Inflammatory macrophage treated with lipopolysaccharide for 1 hour (primary cell): ENCODE measurements around the gene ANKMY2.
"Not testable (repeated sequence)": the region's sequence is repeated elsewhere in the genome, so short reads cannot be mapped to it uniquely, and the experiment has no call there.

ENCODE experiments used
- DNase-seq, 2 donors: peaks; one replicate each; pipeline ENCODE4 v3.0.0-alpha.2; 2020 to 2022

ANKMY2 gene

GRCh38 chr7:16616542-16616941, 29.0 kb downstream of the ANKMY2 start:
- no peak for DNase-seq

GRCh38 chr7:16616122-16616521, 29.4 kb downstream of the ANKMY2 start:
- no peak for DNase-seq

- DNase-seq = no peak
Measured at GRCh38 chr7:16615228-16615627, 30.3 kb downstream of the ANKMY2 start.

- DNase-seq = no peak
Measured at GRCh38 chr7:16611711-16612110, 33.8 kb downstream of the ANKMY2 start.

- DNase-seq = peak in 1 of 2 donors; percentile 20
Measured at GRCh38 chr7:16609842-16610450, 35.6 kb downstream of the ANKMY2 start.

GRCh38 chr7:16606704-16607103, 38.9 kb downstream of the ANKMY2 start:
- no peak for DNase-seq

- peak in 1 of 2 donors; percentile 4 for DNase-seq
Measured at GRCh38 chr7:16604054-16604453, 41.5 kb downstream of the ANKMY2 start.

GRCh38 chr7:16603633-16604032, 41.9 kb downstream of the ANKMY2 start:
- no peak for DNase-seq

- no peak for DNase-seq
Measured at GRCh38 chr7:16599860-16600259, 45.7 kb downstream of the ANKMY2 start.

- no peak for DNase-seq
Measured at GRCh38 chr7:16598015-16598414, 47.5 kb downstream of the ANKMY2 start.

GRCh38 chr7:16595596-16595995, 50.0 kb downstream of the ANKMY2 start:
- DNase-seq = not testable (repeated sequence)

GRCh38 chr7:16594676-16595075, 50.9 kb downstream of the ANKMY2 start:
- DNase-seq = no peak

- no peak for DNase-seq
Measured at GRCh38 chr7:16594061-16594460, 51.5 kb downstream of the ANKMY2 start.

GRCh38 chr7:16592395-16592794, 53.2 kb downstream of the ANKMY2 start:
- no peak for DNase-seq

- DNase-seq = no peak
Measured at GRCh38 chr7:16590424-16590823, 55.1 kb downstream of the ANKMY2 start.

- DNase-seq = no peak
Measured at GRCh38 chr7:16589881-16590280, 55.7 kb downstream of the ANKMY2 start.

- DNase-seq = no peak
Measured at GRCh38 chr7:16587790-16588189, 57.8 kb downstream of the ANKMY2 start.

GRCh38 chr7:16587129-16587528, 58.4 kb downstream of the ANKMY2 start:
- no peak for DNase-seq

GRCh38 chr7:16586081-16586874, 59.3 kb downstream of the ANKMY2 start:
- no peak for DNase-seq

- DNase-seq = no peak
Measured at GRCh38 chr7:16585540-16585939, 60.0 kb downstream of the ANKMY2 start.

GRCh38 chr7:16583834-16584233, 61.7 kb downstream of the ANKMY2 start:
- DNase-seq = no peak

GRCh38 chr7:16581286-16581685, 64.3 kb downstream of the ANKMY2 start:
- DNase-seq = no peak

- DNase-seq = no peak
Measured at GRCh38 chr7:16579216-16579615, 66.3 kb downstream of the ANKMY2 start.

GRCh38 chr7:16571941-16572340, 73.6 kb downstream of the ANKMY2 start:
- DNase-seq = no peak
